Measurements from ENCODE around the gene SLC35B1.

Gene SLC35B1, protein sequence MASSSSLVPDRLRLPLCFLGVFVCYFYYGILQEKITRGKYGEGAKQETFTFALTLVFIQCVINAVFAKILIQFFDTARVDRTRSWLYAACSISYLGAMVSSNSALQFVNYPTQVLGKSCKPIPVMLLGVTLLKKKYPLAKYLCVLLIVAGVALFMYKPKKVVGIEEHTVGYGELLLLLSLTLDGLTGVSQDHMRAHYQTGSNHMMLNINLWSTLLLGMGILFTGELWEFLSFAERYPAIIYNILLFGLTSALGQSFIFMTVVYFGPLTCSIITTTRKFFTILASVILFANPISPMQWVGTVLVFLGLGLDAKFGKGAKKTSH

DNA sequence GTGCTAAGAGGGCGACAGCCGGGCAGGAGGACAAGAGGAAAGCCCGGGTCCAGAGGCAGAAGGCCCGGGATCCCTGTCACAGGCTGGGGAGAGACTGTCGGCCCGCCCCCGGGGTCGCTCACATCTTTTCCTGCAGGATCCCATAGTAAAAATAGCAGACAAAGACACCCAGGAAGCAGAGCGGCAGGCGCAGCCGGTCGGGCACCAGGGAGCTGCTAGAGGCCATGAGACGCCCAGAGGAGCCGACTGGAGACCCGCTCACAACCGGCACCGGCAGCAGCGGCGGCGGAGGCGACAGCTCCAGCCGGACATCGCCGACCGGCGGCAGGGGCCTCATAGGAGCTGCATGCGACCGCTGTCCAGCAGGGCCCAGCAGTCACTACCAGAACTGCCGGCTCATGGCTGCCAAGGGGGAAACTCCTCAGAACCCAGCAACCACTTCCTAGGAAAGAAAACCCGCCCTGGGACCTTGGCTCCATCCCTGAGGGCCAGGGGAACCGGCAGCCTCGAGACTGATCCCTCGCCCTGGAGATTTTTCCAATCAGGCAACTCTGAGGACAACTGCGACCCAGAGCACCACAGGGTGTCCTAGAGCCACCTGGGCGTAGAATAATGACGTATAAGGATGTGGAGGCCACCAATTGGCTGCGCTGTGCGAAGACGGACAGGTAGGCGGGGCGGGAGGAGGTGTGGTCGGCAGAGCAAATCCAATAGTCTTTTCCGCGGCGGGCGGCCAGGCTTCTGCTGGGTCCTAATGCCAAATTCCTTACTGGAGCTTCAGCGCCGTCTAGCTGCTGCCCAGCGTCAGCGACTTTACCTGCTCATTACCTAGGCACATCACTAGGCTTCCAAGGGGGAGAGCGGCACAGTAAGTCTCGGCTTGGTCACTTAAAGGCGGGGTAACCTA is at the start of gene SLC35B1:
Gene SLC35B1, minus strand, starts transcription at position 357 of the 907 bp plus-strand sequence. Its CDS starts 131 bp downstream, at position 226.
- peak; percentile 99 for DNase-seq (ENCODE audit: low spot score)

DNA sequence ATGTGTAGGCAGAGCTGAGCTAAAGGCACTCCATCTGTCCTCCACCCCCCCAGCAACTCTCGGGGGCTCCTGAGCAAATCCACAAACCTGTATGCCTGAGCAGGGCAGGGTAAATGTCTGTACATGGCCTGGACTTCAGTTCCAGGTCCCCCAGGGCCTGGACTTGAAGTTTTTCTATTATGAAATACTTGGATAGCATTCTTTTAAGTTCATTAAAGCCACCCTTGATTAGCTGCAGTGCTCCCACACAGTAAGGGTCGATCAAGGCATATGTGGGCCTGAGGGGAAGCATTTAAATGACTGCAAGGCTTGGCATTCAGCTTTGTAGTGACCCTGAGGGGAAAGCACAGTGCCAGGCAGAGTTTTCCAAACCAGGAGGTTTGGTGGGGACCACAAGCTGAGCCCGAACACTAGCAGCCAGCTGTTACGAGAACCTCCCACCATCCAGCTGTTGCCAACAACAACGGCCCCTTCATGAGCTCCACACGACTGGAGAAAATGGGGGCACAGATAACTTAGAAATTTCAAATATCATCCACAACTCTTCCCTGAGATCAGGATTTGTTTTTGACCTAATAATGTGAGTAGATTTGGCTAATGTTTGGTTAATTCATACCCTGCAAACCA is 49.5 kb upstream of the SLC35B1 start:
- DNase-seq (ENCODE audit: low spot score): no peak

DNA sequence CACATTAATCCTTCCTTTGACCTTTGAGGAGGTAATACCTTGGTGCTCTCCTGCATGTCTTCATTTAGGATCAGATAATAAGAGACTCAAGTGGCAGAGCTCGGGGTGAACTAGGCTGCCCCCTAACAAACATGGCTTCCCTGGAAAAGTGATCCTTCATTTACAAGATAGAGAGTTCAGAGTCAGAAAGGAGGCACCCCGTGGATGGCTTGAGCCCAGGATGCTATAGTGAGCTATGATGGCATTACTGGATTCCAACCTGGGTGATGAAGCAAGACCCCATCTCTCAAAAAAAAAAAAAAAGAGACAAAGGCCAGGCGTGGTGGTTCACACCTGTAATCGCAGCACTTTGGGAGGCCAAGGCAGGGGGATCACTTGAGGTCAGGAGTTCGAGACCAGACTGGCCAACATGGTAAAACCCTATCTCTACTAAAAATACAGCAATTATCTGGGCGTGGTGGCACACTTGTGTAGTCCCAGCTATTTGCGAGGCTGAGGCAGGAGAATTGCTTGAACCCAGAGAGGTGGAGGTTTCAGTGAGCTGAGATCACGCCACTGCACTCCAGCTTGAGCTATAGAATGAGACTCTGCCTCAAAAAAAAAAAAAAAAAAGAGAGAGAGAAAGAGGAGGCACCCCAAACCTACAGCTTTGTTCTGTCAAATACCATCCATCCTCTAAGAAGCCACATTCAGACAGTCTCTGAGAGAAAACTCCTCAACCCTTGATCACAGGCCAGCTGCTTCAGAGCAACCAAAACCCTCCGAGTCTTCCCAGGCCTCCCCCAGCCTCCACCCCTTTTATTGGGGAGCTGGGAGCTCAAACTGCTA is 48.8 kb upstream of the SLC35B1 start:
- no peak for DNase-seq (ENCODE audit: low spot score)

DNA sequence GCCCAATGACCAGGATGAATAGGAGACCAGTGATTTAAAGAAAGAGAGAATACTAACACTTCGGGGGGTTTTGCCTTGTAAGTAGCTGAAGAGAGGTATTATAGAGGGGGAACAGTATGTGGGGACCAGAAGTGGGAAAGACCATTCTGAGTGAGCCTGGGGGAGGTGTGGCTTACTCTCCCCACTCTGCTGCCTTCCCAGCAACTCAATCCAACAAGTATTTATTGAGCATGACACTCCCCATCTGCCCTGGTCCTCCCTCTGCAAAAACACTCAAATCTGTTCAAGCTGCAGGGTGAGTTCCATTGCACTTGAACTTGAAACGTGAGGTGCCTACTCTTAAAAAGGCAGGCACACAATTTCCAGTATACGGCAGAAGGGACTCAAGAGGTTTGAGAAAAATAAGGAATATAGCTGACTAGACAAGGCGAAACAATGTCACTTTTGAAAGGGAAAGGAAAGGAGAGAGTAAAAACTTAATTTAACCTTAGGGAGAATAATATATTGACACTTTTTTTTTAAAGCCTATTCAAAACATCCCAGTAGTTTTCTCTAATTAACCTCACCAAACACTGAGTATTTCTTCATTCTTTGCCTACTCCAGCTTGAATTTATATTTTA is 48.0 kb upstream of the SLC35B1 start:
- no peak for DNase-seq (ENCODE audit: low spot score)

DNA sequence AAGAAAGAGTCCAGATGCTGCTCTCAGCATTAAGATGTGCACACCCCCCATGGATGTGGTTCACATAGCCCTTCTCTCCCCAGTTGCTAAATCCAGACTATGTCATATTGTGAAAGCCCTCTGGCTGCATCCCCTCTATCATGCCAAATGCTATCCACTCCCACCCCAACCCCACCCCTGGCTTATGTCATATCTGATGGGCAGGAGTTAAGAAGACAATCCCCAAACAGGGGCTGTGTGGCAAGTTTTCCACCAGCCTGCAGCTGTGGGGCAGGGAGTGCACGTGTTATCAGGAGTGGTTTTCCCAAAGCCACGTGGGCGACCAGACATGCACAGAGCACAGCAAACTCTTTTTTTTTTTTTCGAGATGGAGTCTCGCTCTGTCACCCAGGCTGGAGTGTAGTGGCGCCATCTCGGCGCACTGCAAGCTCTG is 46.2 kb upstream of the SLC35B1 start:
- peak; percentile 43 for DNase-seq (ENCODE audit: low spot score)

DNA sequence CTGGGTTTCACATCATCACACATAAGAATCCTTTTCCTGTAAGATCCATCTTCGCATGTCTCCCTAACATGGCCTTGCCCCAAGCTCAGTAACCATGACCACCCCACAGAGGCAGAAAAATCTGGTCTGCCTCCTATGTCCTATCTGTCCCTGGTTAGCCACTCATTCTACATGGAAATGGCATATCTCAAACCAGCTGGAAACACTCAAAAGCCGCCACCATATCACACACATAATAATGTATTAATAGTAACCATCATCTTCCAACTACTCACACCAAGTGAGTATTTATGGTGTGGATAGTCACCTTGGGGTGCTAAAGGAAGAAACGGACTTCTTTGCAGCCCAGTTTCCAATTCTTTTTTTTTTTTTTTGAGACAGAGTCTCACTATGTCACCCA is 44.7 kb upstream of the SLC35B1 start:
- DNase-seq (ENCODE audit: low spot score): no peak

DNA sequence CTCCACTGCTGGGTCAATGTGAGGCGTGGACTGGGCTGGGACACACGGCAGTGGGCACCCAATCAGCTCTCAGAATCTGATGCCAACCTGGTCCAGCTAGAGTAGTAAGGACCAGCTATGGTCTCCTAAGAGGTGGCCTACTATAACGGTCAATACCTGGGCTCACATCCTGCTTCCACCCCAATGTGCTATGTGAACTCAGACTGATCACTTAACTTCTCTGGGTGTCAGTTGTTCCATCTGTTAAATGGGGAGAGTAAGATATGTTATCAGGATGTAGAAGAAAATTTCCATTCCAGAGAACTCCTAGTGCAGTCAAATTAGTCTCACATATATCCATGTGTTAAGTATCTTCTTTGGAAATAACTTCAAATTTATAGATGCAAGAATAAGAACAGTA is 42.0 kb upstream of the SLC35B1 start:
- no peak for DNase-seq (ENCODE audit: low spot score)

DNA sequence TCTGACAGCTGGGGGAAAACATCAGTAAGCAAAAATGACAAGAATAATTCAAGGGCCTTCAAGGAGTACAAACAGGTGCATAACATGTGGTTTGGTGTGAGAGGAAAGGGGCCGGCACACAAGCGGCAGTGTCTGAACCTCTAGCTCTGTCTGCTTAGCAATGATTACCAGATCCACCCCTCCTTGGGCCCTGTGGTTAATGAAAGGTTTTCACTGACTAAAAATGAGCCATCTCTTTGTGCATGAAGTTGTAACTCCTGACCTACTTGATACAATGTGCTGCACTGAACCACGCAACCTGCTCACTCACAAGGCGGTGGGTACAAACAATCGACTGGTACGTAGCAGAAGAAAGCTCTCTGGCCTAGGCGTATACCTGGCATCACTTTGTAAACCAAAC is 41.0 kb upstream of the SLC35B1 start:
- DNase-seq (ENCODE audit: low spot score): no peak

DNA sequence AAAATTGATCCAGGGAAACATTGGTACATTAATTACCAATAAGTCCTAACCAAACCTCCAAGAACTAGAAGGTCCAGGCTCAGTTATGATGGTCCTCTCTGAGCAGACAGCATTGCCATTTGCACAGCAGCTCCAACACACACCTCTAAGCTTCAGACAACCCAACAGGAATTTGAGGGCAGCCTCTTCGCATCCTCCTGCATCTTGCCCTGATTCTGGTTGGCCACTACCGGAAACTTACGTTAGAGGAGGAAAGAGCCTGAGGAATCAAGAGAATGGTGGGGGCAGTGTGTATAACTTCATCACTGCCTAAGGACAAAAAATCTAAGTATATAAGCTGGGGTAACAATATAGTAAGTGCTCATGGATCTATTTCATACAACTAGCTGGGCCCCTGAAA is 40.5 kb upstream of the SLC35B1 start:
- no peak for DNase-seq (ENCODE audit: low spot score)

DNA sequence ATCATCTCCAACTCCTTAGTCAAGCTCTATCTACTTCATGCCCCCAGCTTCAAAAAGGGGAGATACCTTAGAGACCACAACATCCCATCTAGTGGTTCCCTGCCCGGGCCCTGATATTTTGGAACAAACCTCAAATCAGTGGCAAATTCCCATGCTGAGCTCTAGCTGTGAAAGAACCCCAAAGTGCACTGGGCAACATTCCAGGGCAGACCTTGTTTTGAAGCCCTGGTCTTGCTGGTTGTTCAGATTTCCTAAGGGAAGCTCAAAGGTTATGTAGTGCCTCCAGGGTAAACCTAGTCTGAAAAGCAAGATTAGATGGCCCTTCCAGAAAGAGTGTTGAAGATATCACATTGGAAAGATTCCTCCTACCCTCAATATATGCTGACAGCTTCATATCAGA is 39.9 kb upstream of the SLC35B1 start:
- DNase-seq (ENCODE audit: low spot score): no peak

DNA sequence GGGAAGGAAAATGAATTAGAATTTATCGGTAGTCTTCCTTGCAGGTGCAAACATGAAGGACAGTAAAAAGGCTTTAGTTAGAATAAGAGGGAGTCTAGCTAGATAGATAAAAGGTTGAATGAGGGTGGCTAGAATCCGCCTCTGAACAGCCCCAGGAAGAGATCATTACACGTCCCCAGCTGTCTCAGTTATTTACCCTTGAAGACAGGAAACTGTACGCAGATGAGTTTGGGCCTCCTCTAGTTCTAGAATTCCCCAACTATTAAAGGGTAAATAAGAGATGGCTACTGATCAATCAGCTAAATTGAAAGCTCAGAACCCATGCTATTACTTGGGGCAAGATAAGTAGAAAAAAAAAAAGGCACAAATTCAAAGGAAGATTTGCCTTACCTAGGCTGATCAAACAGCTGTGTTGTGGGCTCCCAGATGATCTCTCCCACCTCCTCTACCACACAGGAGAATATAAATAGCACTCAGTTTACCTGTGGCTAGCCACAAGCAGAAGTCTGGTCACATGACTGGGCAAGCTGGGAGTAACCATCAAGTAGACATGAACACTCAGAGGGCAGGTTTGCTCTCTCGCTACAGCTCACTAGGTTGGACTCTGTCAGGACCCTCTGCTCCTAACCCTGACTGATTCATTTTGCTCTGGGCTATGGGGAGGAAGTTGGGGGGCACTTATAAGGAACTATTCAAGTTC is 39.2 kb upstream of the SLC35B1 start:
- no peak for DNase-seq (ENCODE audit: low spot score)

DNA sequence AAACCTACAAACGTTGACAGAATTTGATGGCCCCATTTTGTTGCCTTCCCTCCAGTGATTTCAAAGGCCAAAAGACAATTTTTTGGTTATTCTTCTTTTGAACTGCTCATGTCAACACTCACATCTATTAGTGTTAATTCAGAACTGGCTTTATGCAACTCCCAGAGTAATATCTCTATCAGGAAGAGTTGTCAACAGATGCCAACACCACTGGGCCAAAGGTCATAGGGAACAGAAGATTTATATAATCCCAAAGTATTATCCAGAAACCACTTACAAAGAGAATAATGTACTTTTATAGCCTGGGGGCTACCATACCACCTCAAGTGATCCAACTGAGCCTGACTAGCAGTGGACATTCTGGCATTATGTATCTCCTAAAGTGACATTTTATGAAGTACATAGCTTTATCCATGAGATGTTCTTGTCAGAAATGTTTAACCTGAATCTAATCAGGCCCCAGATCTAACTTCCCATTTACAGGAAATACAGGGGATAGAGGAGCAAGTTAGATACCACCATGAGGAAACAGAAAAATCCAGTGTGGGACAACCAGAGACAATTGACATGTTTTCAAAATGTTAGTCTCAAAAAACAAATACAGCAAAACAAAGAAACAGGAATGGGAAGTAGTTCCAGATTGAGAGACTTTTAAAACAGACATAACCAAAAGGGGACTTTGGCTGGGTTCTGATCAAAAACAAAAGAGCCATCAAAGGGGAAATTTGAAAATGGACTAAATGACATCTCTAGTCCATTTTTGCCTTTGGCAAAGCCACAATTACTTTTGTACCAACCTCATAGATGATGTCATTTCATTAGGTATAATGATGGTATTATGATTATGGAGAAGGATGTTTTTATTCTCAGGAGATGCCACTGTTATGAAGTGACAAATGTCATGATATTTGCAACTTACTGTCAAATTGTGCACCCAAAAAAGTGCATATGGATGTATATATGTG is 37.7 kb upstream of the SLC35B1 start:
- DNase-seq (ENCODE audit: low spot score): no peak

DNA sequence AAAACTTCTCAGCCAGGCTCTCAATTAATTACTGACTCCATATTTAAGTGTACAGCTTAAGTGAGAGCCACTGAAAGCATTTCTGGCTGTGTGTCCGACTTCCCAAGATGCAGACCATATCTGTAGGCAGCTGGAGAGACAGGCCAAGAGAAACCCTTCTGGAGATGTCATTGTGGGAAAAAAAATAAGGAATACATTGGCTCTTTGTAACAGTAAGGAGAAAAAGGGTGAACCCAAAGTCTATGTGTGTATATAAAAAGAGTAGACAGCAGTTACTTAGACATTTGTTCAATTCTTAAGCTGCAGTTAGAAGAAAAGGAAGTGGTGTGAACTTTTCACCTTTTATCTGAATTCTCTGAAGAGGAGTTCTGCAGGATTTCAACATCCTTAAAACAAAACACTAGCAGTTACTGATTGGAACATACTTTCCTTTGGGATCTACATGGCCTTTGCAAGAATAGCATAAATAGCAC is 34.4 kb upstream of the SLC35B1 start:
- no peak for DNase-seq (ENCODE audit: low spot score)

DNA sequence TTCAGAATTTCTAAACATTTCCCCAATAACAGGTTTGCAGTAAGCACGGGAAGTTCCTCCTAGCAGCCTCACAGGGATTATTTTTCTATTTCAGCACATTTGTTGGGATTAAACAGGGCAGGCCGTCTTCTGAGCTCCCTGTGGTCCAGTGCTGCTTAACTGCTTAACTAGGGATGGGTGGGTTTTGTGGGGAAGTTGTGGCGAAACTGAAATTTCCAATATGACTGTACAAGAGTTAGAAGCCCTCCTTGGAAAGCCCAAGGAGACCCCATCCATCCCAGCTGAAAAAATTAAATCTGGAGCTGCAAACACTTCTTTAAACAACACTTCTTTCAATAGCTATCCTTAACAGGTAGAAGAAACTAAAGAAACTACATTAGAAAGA is 33.9 kb upstream of the SLC35B1 start:
- DNase-seq (ENCODE audit: low spot score): no peak

DNA sequence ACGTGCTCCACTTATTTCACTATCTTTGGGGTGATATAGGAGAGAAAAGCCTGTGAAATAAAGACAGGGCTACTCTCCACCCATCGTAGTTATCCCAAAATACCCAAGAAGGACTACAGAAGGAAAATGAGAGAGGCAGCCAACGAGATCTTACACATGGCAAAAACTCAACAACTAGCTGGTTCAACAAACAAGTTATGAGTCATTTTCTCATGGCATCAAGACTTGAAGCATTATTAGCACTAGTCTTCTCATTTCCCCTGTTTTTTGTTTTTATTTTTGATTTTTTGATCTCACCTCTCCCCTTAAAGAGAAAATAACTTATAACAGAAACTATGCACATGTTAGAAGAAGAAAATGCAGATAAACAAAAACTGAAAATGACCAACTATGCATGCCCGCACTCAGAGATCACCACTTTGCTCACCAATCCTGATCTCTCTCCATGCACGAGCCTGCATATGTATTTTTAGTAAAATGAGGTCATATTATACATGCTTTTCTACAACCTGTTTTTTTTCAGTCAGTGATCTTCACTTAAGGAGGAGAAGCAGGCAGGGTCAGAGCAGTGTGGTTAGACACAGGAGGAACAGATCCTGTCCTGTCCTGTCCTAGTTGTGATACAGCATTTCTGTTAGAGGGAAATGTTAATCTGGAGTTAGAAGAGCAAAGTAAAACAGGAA is 33.4 kb upstream of the SLC35B1 start:
- DNase-seq (ENCODE audit: low spot score): peak; percentile 61

DNA sequence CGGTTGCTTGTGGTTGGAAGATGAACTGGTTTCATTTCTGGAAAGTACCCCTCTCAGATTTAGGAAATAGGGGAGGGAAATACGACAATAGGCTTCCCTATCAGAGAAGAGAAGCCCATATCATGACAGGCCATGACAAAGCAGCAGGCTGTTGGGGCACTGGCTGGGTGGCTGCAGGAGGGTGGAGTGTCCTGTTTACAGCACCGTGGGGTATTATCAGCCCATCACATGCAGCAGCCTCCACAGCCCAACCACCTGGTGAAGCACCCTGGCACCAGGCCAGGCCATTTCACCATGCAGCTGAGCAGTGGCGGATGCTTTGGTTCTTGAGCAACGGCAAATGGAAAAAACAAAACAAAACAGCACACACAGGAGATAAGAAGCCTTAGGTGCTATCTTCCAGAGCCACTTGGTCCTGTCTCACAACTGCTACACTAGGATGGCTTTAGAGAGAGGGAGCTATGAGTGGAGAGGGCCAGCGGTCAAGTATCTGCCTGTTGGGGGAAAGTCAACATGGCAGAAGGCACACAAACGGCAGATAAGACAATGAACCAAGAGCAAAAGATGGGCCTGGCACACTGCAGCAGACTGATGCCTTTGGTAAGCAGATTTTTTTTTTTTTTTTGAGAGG is 32.0 kb upstream of the SLC35B1 start:
- DNase-seq (ENCODE audit: low spot score): no peak

DNA sequence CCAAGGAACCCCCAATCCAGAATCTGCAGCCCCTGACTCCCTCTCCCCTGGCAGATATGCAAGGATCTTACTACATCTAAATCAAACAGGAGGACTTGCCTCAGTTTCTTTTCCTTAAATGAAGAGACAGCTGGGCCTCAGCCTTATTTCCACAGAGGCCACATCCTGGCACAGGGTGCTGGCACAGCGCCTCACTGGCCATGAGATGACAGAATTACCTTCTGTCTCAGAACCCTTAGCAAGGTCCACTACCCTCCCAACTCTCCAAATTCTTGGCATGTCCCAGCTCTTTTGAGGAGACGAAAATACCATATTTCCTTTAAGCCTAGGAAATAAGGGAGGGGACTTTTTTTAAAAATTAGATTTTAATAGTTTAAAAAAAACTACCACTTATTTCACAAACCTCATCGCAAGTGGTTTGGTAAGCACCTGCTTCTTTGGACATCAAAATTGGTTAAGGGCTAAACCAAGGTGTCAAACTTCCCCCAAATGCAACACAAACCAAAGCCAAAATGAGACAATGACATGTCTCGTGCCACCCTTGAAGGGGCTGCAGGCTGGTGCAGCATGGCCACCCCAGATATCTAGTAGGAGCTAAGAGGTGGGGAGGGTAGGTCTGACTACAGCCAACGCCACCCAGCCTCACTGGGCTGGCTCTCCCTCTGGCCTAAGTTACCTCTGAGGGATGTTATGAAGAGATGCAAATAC is 30.8 kb upstream of the SLC35B1 start:
- no peak for DNase-seq (ENCODE audit: low spot score)

Measured in AG20443 (cell line).